DOHH2 (cell line): ENCODE data around the gene CDH2.

Experiments used
- H3F3A ChIP-seq: fragments of 200-600 bp; sonication (generic), shearing (Covaris generic); 2 replicates; pipeline ENCODE4 v1.6.0; 2016; ENCODE audit warnings: antibody characterized with exemption, mild to moderate bottlenecking; ENCODE audit not compliant: control insufficient read depth, insufficient read depth
- H3K27ac ChIP-seq: fragments of 200-600 bp; sonication (generic); 2 replicates; pipeline ENCODE4 v1.5.1; 2014; ENCODE audit warnings: low read depth, mild to moderate bottlenecking, low read length, moderate library complexity
- H3K27me3 ChIP-seq: fragments of 200-600 bp; sonication (generic); 2 replicates; pipeline ENCODE4 v1.6.1; 2014; ENCODE audit warnings: mild to moderate bottlenecking, low read length, mixed read lengths; ENCODE audit not compliant: control insufficient read depth
- H3K36me3 ChIP-seq: fragments of 200-600 bp; sonication (generic); 2 replicates; pipeline ENCODE4 v1.6.1; 2014; ENCODE audit warnings: mild to moderate bottlenecking, low read length, moderate library complexity, mixed read lengths; ENCODE audit not compliant: control insufficient read depth
- H3K4me1 ChIP-seq: fragments of 200-600 bp; sonication (generic); 2 replicates; pipeline ENCODE4 v1.6.1; 2014; ENCODE audit warnings: mild to moderate bottlenecking, low read length, mixed read lengths; ENCODE audit not compliant: control insufficient read depth
- H3K4me2 ChIP-seq: fragments of 200-600 bp; sonication (generic); 2 replicates; pipeline ENCODE4 v1.6.0; 2014; ENCODE audit warnings: mild to moderate bottlenecking, low read length, moderate library complexity
- H3K4me3 ChIP-seq: fragments of 200-600 bp; sonication (generic); 2 replicates; pipeline ENCODE4 v1.5.1; 2014; ENCODE audit warnings: mild to moderate bottlenecking, low read length, mixed read lengths
- H3K79me2 ChIP-seq: fragments of 200-600 bp; sonication (generic); 2 replicates; pipeline ENCODE4 v1.6.1; 2014; ENCODE audit warnings: mild to moderate bottlenecking, low read length, mixed read lengths; ENCODE audit not compliant: control insufficient read depth
- H3K9me2 ChIP-seq: fragments of 200-600 bp; sonication (generic); replicated peaks from 2 replicates; pipeline ENCODE4 v1.6.1; 2014; ENCODE audit warnings: mild to moderate bottlenecking, low read length, mixed read lengths; ENCODE audit not compliant: control insufficient read depth
- H3K9me3 ChIP-seq: fragments of 200-600 bp; sonication (generic); 2 replicates; pipeline ENCODE4 v1.6.1; 2014; ENCODE audit warnings: antibody characterized with exemption, low read length, mixed read lengths; ENCODE audit not compliant: control insufficient read depth, insufficient read depth
- H4K20me1 ChIP-seq: fragments of 200-600 bp; sonication (generic); 2 replicates; pipeline ENCODE4 v1.6.0; 2014; ENCODE audit warnings: low read depth, mild to moderate bottlenecking, antibody characterized with exemption, low read length, moderate library complexity; ENCODE audit not compliant: control insufficient read depth, insufficient read depth
- CTCF ChIP-seq: fragments of 200-600 bp; sonication (generic); IDR thresholded peaks from one replicate; pipeline ENCODE4 v1.5.1; 2014; ENCODE audit warnings: antibody characterized with exemption, mild to moderate bottlenecking, low read depth, low read length; ENCODE audit not compliant: poor library complexity, severe bottlenecking
- EZH2phosphoT487 ChIP-seq: fragments of 200-600 bp; sonication (generic); IDR thresholded peaks from 2 replicates; pipeline ENCODE4 v1.6.1; 2017; ENCODE audit warnings: borderline replicate concordance, mild to moderate bottlenecking, antibody characterized with exemption, low read length, moderate library complexity, mixed read lengths

CDH2 gene

DNA sequence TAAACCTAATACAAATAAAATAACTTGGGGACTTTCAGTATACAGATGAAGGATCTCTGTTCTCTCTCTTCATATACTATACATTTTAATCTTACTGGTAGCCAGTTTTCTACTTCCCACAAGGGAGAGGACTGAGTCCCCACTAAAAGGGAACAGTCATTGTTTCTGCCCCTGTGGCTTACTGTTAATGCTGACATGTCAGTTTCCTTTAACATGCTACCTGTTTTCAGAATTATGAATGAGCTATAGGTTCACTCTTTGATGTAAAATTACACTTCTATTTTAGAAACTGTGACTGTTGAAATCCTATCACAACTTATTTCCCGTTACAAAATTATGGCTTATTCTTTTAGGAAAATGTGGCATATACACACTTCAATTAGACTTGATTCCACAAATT is 207.7 kb downstream of the CDH2 start:
- H3K36me3 ChIP-seq = no peaks in the 10 kb centered on the region
- no peaks in the 10 kb centered on the region for H3K27me3 ChIP-seq
- H3K9me3 ChIP-seq = no peaks in the 10 kb centered on the region
- no peaks in the 10 kb centered on the region for H4K20me1 ChIP-seq
- H3K4me2 ChIP-seq = no peak overlapping the region
- no peak for TF ChIP-seq CTCF
- TF ChIP-seq EZH2phosphoT487 = no peak
- H3K27ac ChIP-seq = no peak overlapping the region
- no peaks in the 10 kb centered on the region for H3K9me2 ChIP-seq
- no peak overlapping the region for H3K4me3 ChIP-seq
- H3F3A ChIP-seq = no peaks in the 10 kb centered on the region
- H3K4me1 ChIP-seq = no peaks in the 10 kb centered on the region
- H3K79me2 ChIP-seq = no peaks in the 10 kb centered on the region

GRCh38 chr18:27967913-27968824 is 208.8 kb downstream of the CDH2 start:
- Histone ChIP-seq H4K20me1 (no peaks in the 10 kb centered on the region), H3K36me3 (no peaks in the 10 kb centered on the region), H3K9me3 (no peaks in the 10 kb centered on the region), H3K79me2 (no peaks in the 10 kb centered on the region), H3K4me1 (no peaks in the 10 kb centered on the region), H3K9me2 (no peaks in the 10 kb centered on the region), H3K4me2 (no peak overlapping the region), H3K4me3 (no peak overlapping the region), H3K27ac (no peak overlapping the region), H3K27me3 (no peaks in the 10 kb centered on the region), H3F3A (no peaks in the 10 kb centered on the region)
- no peak for TF ChIP-seq EZH2phosphoT487
- TF ChIP-seq CTCF = no peak

DNA sequence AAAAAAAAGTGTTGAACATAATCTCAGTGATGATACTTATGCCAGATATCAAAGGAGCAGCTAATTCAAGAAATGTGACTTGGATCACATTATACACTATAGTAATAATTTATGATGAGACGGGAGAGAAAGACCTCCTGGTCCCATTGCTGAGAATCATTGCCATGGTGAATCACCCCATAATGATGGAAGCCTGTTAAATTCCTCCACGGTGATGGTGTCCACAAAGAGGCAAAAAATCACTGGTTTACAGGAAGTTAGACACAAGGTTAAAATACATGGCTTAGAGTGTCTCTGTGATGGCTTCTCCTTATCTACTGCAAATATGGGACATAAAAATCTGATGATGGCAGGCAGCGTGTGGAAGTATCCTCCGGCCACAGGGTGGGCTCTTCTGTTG is 210.0 kb downstream of the CDH2 start:
- Histone ChIP-seq H4K20me1 (no peaks in the 10 kb centered on the region), H3K27ac (no peak overlapping the region), H3K4me1 (no peaks in the 10 kb centered on the region), H3K36me3 (no peaks in the 10 kb centered on the region), H3F3A (no peaks in the 10 kb centered on the region), H3K79me2 (no peaks in the 10 kb centered on the region), H3K9me3 (no peaks in the 10 kb centered on the region), H3K4me3 (no peak overlapping the region), H3K4me2 (no peak overlapping the region), H3K9me2 (no peaks in the 10 kb centered on the region), H3K27me3 (no peaks in the 10 kb centered on the region)
- TF ChIP-seq CTCF (no peak), EZH2phosphoT487 (no peak)
